Occipital lobe (tissue), 2 donors: Measurements from ENCODE around the gene SCN4B. TPM values are rescaled to one million over a fixed set of nuclear protein-coding genes. Genes with fewer than 3 reads are reported as not detected.
"Not testable (repeated sequence)": the region's sequence is repeated elsewhere in the genome, so short reads cannot be mapped to it uniquely, and the experiment has no call there.

Source experiments
- DNase-seq: peaks from one replicate; lab custom pipeline; 2025; lab: John Stamatoyannopoulos, UW
- total RNA-seq: library from RNA; depleted of rRNA; stranded (reverse); fragments of >200 nt; gene quantifications from one replicate; pipeline ENCODE4 v1.2.3, GENCODE V29; 2014

SCN4B gene
- total RNA-seq: 12.2 TPM

GRCh38 chr11:118152552-118153471, at the start of gene SCN4B:
SCN4B (minus strand) TSS chr11:118152823; CDS start chr11:118152673, 150 bp downstream.
- DNase-seq: peak; percentile 36

GRCh38 chr11:118201966-118202365, 49.3 kb upstream of the SCN4B start:
- DNase-seq: no peak

GRCh38 chr11:118200901-118201680, 48.5 kb upstream of the SCN4B start:
- DNase-seq: no peak

GRCh38 chr11:118200497-118200896, 47.9 kb upstream of the SCN4B start:
- no peak for DNase-seq

GRCh38 chr11:118199135-118199534, 46.5 kb upstream of the SCN4B start:
- DNase-seq: no peak

- peak; percentile 36 for DNase-seq
These were observed 45.7 kb upstream of the SCN4B start for GRCh38 chr11:118198370-118198769.

- DNase-seq: peak; percentile 64
These were observed 42.4 kb upstream of the SCN4B start for GRCh38 chr11:118194835-118195627.

GRCh38 chr11:118193910-118194566, 41.4 kb upstream of the SCN4B start:
- DNase-seq: no peak

GRCh38 chr11:118192817-118193216, 40.2 kb upstream of the SCN4B start:
- not testable (repeated sequence) for DNase-seq

- not testable (repeated sequence) for DNase-seq
These were observed 38.4 kb upstream of the SCN4B start for GRCh38 chr11:118190942-118191506.

- no peak for DNase-seq
These were observed 33.9 kb upstream of the SCN4B start for GRCh38 chr11:118186346-118187107.

- no peak for DNase-seq
These were observed 32.4 kb upstream of the SCN4B start for GRCh38 chr11:118184784-118185579.

- not testable (repeated sequence) for DNase-seq
These were observed 31.1 kb upstream of the SCN4B start for GRCh38 chr11:118183691-118184090.

- DNase-seq: peak; percentile 92
These were observed 27.7 kb upstream of the SCN4B start for GRCh38 chr11:118180300-118180703.

- no peak for DNase-seq
These were observed 24.1 kb upstream of the SCN4B start for GRCh38 chr11:118176778-118177134.

GRCh38 chr11:118175993-118176777, 23.6 kb upstream of the SCN4B start, which contains the start of gene SCN2B:
SCN2B (minus strand) TSS chr11:118176639; CDS start chr11:118176431, 208 bp downstream.
- no peak for DNase-seq

GRCh38 chr11:118175031-118175992, 22.7 kb upstream of the SCN4B start:
- DNase-seq: no peak
